CD4-positive, CD25-positive, alpha-beta regulatory T cell (primary cell): ENCODE data around the gene GRAMD4. TPM values are rescaled to one million over a fixed set of nuclear protein-coding genes. Genes with fewer than 3 reads are reported as not detected.
A peak's percentile ranks its signal among the peaks of the same experiment; 100 is the strongest.
"Not testable (repeated sequence)": the region's sequence is repeated elsewhere in the genome, so short reads cannot be mapped to it uniquely, and the experiment has no call there.

Experiments used
- ATAC-seq, 2 donors: fragments of 150-1000 bp; cut with Tn5 transposase; one replicate each; pipeline ENCODE4 v1.10.0; 2021; ENCODE audit warnings: low read depth in 2 of 2, moderate number of reproducible peaks in 2 of 2, moderate library complexity in 1 of 2
- DNase-seq, 3 donors: peaks; one replicate each; pipeline versions ENCODE4 v3.0.0 to v3.0.0-alpha.2; 2012 to 2022; ENCODE audit warnings: mixed read lengths in 1 of 3
- H3K27ac ChIP-seq: one replicate; pipeline ENCODE4 v1.7.0; 2013; ENCODE audit warnings: mild to moderate bottlenecking, low read length; ENCODE audit not compliant: insufficient read depth, poor library complexity, severe bottlenecking
- H3K27me3 ChIP-seq: one replicate; pipeline ENCODE4 v1.7.0; 2013; ENCODE audit warnings: low read length; ENCODE audit not compliant: control insufficient read depth, insufficient read depth
- H3K36me3 ChIP-seq: one replicate; pipeline ENCODE4 v1.7.0; 2013; ENCODE audit warnings: mild to moderate bottlenecking, low read length, moderate library complexity; ENCODE audit not compliant: control insufficient read depth, insufficient read depth
- H3K4me1 ChIP-seq: 2 replicates; pipeline ENCODE4 v1.7.0; 2013; ENCODE audit warnings: mild to moderate bottlenecking, low read length; ENCODE audit not compliant: insufficient read depth, control insufficient read depth, poor library complexity, severe bottlenecking
- H3K4me3 ChIP-seq: one replicate; pipeline ENCODE4 v1.7.0; 2013; ENCODE audit warnings: low read depth, mild to moderate bottlenecking, low read length, moderate library complexity
- H3K9me3 ChIP-seq, 2 experiments: 1 replicate in 1 of 2; 2 replicates in 1 of 2; pipeline ENCODE4 v1.7.0; 2013; ENCODE audit warnings: low read length in 2 of 2, mild to moderate bottlenecking in 1 of 2, moderate library complexity in 1 of 2; ENCODE audit not compliant: control insufficient read depth in 2 of 2
- H3K27ac Mint-ChIP-seq, 3 donors: one replicate each; pipeline ENCODE4 v1.8.0; 2020 to 2022; ENCODE audit warnings: mild to moderate bottlenecking in 3 of 3, mixed read lengths in 3 of 3, moderate library complexity in 2 of 3
- H3K27me3 Mint-ChIP-seq: one replicate; pipeline ENCODE4 v1.8.0; 2022; ENCODE audit warnings: mild to moderate bottlenecking, mixed read lengths
- H3K36me3 Mint-ChIP-seq: one replicate; pipeline ENCODE4 v1.8.0; 2020; ENCODE audit warnings: mixed read lengths
- H3K4me1 Mint-ChIP-seq, 4 donors: one replicate each; pipeline ENCODE4 v1.8.0; 2020 to 2022; ENCODE audit warnings: mixed read lengths in 4 of 4, mild to moderate bottlenecking in 1 of 4
- H3K4me3 Mint-ChIP-seq, 4 donors: one replicate each; pipeline ENCODE4 v1.8.0; 2020 to 2022; ENCODE audit warnings: mild to moderate bottlenecking in 4 of 4, mixed read lengths in 4 of 4, moderate library complexity in 3 of 4
- H3K9me3 Mint-ChIP-seq, 7 donors: one replicate each; pipeline ENCODE4 v1.8.0; 2020 to 2022; ENCODE audit warnings: mixed read lengths in 7 of 7, mild to moderate bottlenecking in 3 of 7, moderate library complexity in 2 of 7
- polyA plus RNA-seq, 4 donors: library from polyadenylated mRNA; unstranded; fragments of 300-500 nt; fragmentation: Illumina TruSeq; gene quantifications; one replicate each; pipeline ENCODE4 v1.2.3, GENCODE V29; 2021
- total RNA-seq: library from RNA; stranded (reverse); gene quantifications from one replicate; pipeline ENCODE4 v1.2.3, GENCODE V29; 2022

The GRAMD4 gene
- total and polyA plus RNA-seq, 5 donors from 2014 or later: 7.0 to 43.6 (median 7.5) TPM

DNA sequence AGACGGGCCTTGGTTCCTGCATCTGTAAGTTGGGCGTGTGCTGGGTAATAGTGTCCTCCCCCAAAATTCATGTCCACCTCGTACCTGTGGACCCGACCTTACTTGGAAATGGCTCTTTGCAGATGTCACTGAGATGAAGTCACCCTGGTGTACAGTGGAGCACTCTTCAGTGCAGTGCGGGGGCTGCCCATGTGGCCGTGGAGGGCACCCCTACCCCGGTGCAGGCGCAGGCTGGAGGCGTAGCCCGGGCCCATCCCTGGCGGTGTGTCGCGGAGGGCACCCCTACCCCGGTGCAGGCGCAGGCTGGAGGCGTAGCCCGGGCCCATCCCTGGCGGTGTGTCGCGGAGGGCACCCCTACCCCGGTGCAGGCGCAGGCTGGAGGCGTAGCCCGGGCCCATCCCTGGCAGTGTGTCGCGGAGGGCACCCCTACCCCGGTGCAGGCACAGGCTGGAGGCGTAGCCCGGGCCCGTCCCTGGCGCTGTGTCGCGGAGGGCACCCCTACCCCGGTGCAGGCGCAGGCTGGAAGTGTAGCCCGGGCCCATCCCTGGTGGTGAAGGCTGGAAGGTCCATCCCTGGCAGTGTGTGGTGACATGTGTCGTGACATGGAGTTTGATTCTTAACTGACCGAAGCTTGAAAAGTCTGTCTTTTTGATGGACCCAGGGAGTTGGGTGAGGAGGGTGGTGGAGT, 1.2 kb downstream of the GRAMD4 start:
- not testable (repeated sequence) for H3K9me3 ChIP-seq, H3K4me1 Mint-ChIP-seq, H3K4me3 ChIP-seq, H3K36me3 Mint-ChIP-seq, H3K27me3 ChIP-seq, H3K4me1 ChIP-seq, H3K27me3 Mint-ChIP-seq, H3K4me3 Mint-ChIP-seq, H3K27ac Mint-ChIP-seq, ATAC-seq, DNase-seq, H3K27ac ChIP-seq, H3K36me3 ChIP-seq, H3K9me3 Mint-ChIP-seq

DNA sequence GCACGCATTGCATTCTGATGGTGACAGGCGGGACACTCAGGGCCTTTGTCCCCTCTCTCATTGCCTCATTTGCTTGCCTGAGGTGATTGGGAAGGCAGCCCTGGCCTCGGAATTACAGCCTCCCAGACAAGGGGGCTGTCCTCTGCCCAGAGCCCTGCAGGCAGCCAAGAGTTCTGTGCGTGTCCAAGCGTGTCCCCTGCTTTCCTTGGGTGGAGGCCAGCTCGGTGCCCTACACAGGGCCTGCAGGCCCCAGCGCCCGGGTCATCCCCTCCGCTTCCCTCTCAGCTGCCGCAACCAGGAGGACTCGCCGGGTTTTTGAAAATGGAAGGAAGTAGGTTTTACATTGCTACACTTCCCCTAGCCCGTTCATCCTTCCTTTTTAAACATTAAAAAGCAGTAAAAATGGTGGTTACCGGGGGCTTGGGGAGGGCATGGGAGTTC, 1.9 kb downstream of the GRAMD4 start:
- ATAC-seq (no peak), DNase-seq (no peak)
- H3K4me3 ChIP-seq: no peak overlapping the region
- H3K27me3 ChIP-seq: no peaks in the 10 kb centered on the region
- peaks cover 0 to 4% (median 2%) of the 10 kb centered on the region in 4 donors for H3K4me1 Mint-ChIP-seq
- H3K27ac ChIP-seq: no peak overlapping the region
- no peaks in the 10 kb centered on the region for H3K27me3 Mint-ChIP-seq
- H3K36me3 Mint-ChIP-seq: no peaks in the 10 kb centered on the region
- no peaks in the 10 kb centered on the region for H3K4me1 ChIP-seq
- H3K27ac Mint-ChIP-seq: no peak overlapping the region
- H3K9me3 ChIP-seq: no peaks in the 10 kb centered on the region
- no peaks in the 10 kb centered on the region for H3K36me3 ChIP-seq
- H3K4me3 Mint-ChIP-seq: no peak overlapping the region
- peaks cover 0 to 2% (median 0%) of the 10 kb centered on the region in 7 donors for H3K9me3 Mint-ChIP-seq

DNA sequence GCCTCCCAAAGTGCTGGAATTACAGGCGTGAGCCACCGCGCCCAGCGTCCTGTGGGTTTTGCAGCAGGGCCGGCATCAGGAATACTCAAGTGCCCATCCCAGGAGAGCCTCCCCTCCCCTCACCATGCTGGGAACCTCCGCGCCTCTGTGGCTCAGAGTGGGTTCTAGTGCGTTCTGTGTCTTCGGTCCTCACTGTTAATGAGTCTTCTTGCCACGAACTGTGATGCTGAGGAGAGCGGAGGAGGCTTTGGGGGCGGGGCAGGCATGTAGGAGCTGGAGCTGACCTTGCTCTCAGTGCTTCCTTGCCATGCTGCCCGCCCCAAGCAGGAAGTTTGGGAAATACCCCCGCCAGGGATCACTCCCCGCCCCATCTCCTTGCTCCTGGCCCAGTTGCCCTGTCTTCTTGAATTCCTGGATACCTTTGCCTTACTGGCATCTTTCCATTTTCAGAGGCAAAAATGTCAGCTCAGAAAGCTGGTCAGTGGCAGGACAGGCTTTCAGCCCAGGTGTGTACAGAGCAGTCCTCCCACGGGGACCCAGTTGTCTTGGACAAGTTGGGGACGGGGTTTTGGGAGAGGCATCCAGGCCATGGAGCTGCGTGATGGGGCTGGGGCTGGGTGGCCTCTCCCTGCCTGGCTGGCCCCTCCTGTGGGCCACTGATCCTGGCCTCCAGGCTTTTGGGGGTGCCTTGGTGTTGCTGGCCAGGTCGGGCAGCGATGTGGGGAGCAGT, 5.1 kb downstream of the GRAMD4 start:
- no peaks in the 10 kb centered on the region for H3K36me3 ChIP-seq
- DNase-seq: no peak
- peaks cover 0 to 4% (median 2%) of the 10 kb centered on the region in 4 donors for H3K4me1 Mint-ChIP-seq
- H3K36me3 Mint-ChIP-seq: no peaks in the 10 kb centered on the region
- H3K4me1 ChIP-seq: no peaks in the 10 kb centered on the region
- no peaks in the 10 kb centered on the region for H3K27me3 ChIP-seq
- no peaks in the 10 kb centered on the region for H3K9me3 ChIP-seq
- no peak overlapping the region for H3K27ac ChIP-seq
- H3K9me3 Mint-ChIP-seq: peaks cover 0 to 2% (median 0%) of the 10 kb centered on the region in 7 donors
- H3K27me3 Mint-ChIP-seq: no peaks in the 10 kb centered on the region
- ATAC-seq: no peak
- no peak overlapping the region for H3K4me3 Mint-ChIP-seq
- no peak overlapping the region for H3K4me3 ChIP-seq
- H3K27ac Mint-ChIP-seq: peak overlapping the region in 1 of 3 donors; percentile 38

DNA sequence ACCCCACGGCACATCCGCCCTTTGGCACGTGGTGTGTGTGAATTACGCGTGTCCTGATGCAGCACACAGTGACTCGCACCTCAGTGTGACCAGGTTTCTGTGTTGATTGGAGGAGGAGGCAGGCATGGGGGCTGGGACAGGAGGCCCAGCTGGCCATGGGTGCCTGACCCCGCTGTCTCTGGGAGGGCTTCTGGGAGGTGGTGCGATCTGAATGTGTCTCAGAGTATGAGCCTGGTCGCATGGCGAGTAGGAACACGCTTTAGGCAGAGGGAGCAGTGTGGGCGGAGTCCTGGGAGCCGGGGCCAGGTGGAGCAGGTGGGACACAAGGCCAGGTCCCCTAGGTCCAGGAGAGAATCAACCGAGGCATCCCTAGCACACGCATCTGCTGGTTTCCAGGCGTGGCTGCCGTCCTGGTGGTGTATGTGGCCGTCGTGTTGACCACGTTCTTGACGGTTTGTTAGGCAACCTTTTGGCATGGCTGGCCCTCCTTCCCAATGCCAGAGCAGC, 5.7 kb downstream of the GRAMD4 start:
- Histone ChIP-seq H3K4me1 (no peaks in the 10 kb centered on the region), H3K27me3 (no peaks in the 10 kb centered on the region), H3K9me3 (no peaks in the 10 kb centered on the region), H3K4me3 (no peak overlapping the region), H3K36me3 (no peaks in the 10 kb centered on the region), H3K27ac (no peak overlapping the region)
- H3K9me3 Mint-ChIP-seq: peaks cover 0 to 2% (median 0%) of the 10 kb centered on the region in 7 donors
- H3K4me3 Mint-ChIP-seq: no peak overlapping the region
- H3K4me1 Mint-ChIP-seq: peaks cover 0 to 4% (median 2%) of the 10 kb centered on the region in 4 donors
- DNase-seq (no peak), ATAC-seq (no peak)
- H3K36me3 Mint-ChIP-seq: no peaks in the 10 kb centered on the region
- no peak overlapping the region for H3K27ac Mint-ChIP-seq
- no peaks in the 10 kb centered on the region for H3K27me3 Mint-ChIP-seq

DNA sequence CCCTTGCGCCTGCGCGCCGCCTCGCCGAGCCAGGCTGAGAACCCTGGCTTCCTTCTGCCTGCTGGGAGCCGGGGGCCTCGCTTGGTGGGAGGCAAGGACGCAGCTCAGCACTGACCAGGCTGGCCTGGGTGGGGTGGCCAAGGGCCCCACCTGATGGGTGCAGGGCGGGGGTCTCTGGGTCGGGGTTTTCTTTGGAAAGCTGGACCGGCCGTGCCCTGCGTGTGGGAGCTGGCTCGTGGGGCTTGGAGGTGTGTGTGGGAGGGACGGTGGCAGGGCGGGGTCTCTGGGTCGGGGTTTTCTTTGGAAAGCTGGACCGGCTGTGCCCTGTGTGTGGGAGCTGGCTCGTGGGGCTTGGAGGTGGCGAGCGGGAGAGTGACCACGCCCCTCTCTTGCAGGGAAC, 6.2 kb downstream of the GRAMD4 start:
- H3K9me3 ChIP-seq: no peaks in the 10 kb centered on the region
- no peaks in the 10 kb centered on the region for H3K27me3 Mint-ChIP-seq
- no peaks in the 10 kb centered on the region for H3K36me3 ChIP-seq
- H3K4me1 ChIP-seq: no peaks in the 10 kb centered on the region
- H3K4me1 Mint-ChIP-seq: peaks cover 0 to 4% (median 2%) of the 10 kb centered on the region in 4 donors
- H3K27ac Mint-ChIP-seq: no peak overlapping the region
- H3K4me3 ChIP-seq: no peak overlapping the region
- ATAC-seq (no peak), DNase-seq (no peak)
- H3K4me3 Mint-ChIP-seq: no peak overlapping the region
- H3K27ac ChIP-seq: no peak overlapping the region
- peaks cover 0 to 2% (median 0%) of the 10 kb centered on the region in 7 donors for H3K9me3 Mint-ChIP-seq
- no peaks in the 10 kb centered on the region for H3K27me3 ChIP-seq
- H3K36me3 Mint-ChIP-seq: no peaks in the 10 kb centered on the region

DNA sequence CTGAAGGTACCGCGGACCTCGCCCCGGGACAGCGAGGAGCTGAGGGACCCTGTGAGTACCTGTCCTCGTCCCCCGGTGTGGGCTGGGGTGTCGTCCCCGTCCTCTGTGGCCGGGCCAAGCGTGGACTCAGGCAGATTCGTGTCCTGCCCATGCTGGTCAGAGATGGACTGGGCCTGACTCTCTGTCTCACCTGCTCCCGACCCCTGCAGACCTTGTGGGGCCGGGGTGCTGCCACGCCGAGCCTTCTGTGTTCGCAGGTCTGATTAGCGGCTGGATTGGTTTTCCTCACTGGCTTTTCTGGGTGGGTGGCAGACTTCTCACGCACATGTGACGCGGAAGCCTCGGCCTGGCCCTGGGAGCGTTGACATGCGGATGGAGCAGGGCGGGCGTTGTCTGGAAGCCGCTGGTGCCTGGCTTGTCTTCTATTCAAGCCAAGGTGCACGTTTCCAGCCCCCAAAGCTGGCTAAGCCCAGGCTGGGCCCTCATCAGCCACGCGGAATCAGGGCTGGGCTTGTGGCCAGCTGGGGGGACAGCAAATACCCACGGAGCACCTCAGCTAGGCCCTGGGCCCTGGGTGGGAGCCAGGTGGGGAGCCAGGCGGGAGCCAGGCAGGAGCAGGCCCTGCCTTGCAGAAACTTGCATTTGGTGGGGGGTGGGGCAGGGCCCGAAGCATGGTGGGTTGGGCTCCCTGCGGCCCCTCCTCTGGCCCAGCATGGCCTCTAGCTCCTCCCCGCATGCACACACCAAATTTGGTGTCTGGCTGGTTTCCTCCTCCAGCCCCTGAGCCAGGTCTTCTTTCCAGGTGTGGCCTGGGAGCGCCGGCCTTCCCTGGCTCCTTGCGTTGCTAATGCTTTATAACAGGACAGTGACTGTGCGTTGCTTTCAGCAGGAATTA, 7.0 kb downstream of the GRAMD4 start:
- no peaks in the 10 kb centered on the region for H3K36me3 ChIP-seq
- H3K9me3 ChIP-seq: no peaks in the 10 kb centered on the region
- ATAC-seq: no peak
- no peak overlapping the region for H3K4me3 Mint-ChIP-seq
- H3K27ac Mint-ChIP-seq: no peak overlapping the region
- no peak overlapping the region for H3K27ac ChIP-seq
- no peaks in the 10 kb centered on the region for H3K4me1 ChIP-seq
- H3K4me1 Mint-ChIP-seq: peaks cover 0 to 4% (median 2%) of the 10 kb centered on the region in 4 donors
- H3K36me3 Mint-ChIP-seq: no peaks in the 10 kb centered on the region
- no peaks in the 10 kb centered on the region for H3K27me3 Mint-ChIP-seq
- H3K4me3 ChIP-seq: no peak overlapping the region
- H3K9me3 Mint-ChIP-seq: peaks cover 0 to 2% (median 0%) of the 10 kb centered on the region in 7 donors
- H3K27me3 ChIP-seq: no peaks in the 10 kb centered on the region
- no peak for DNase-seq

DNA sequence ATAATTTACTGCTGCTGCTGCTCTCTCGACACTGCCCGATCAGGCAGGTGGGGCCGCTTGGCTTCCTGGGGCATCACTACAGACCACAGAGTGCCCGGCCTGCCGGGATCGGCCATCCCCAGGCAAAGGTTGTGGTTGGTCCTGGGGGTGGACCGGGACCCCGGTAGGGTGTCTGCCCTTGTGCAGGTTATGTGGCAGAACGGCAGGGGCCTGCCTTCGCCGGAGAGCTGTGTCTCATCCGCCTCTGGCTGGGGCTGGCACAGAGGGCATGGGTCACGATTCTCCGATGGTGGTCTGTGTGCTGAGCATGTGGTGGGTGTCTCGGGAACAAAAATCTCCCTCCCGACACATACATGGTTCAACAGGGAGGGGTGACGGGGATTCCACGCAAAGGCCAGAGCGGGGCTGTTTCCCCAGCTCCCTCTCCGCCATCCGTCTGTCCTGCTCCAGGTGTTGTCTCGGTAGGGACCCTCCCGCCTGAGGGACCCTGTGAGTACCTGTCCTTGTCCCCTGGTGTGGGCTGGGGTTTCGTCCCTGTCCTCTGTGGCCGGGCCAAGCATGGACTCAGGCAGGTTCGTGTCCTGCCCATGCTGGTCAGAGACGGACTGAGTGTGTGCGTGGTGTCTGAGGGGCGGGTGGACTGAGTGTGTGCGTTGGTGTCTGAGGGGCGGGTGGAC, 7.8 kb downstream of the GRAMD4 start:
- DNase-seq (no peak), ATAC-seq (no peak)
- no peak overlapping the region for H3K4me3 ChIP-seq
- H3K27me3 Mint-ChIP-seq: no peaks in the 10 kb centered on the region
- H3K36me3 ChIP-seq: no peaks in the 10 kb centered on the region
- no peak overlapping the region for H3K4me3 Mint-ChIP-seq
- H3K36me3 Mint-ChIP-seq: no peaks in the 10 kb centered on the region
- no peak overlapping the region for H3K27ac ChIP-seq
- no peak overlapping the region for H3K27ac Mint-ChIP-seq
- peaks cover 0 to 4% (median 2%) of the 10 kb centered on the region in 4 donors for H3K4me1 Mint-ChIP-seq
- no peaks in the 10 kb centered on the region for H3K4me1 ChIP-seq
- no peaks in the 10 kb centered on the region for H3K9me3 ChIP-seq
- no peaks in the 10 kb centered on the region for H3K27me3 ChIP-seq
- no peaks in the 10 kb centered on the region for H3K9me3 Mint-ChIP-seq
